Thoracic aorta (tissue), 2 donors: ENCODE results near the gene HARS2. TPM values are rescaled to one million over a fixed set of nuclear protein-coding genes. Genes with fewer than 3 reads are reported as not detected.
"Not testable (repeated sequence)": the region's sequence is repeated elsewhere in the genome, so short reads cannot be mapped to it uniquely, and the experiment has no call there.

Source experiments
- ATAC-seq: fragments of 150-250 bp; one replicate; pipeline ENCODE4 v1.8.0; 2017; ENCODE audit warnings: low read depth; ENCODE audit not compliant: insufficient number of reproducible peaks, low FRiP score
- DNase-seq: peaks from one replicate; pipeline ENCODE4 v3.0.0-alpha.2; 2020; ENCODE audit warnings: low spot score
- H3K27ac ChIP-seq, 2 donors: fragments of 200-600 bp; sonication (generic); 1 replicate in 1 of 2; 2 replicates in 1 of 2; pipeline ENCODE4 v1.5.1; 2016; ENCODE audit warnings: mild to moderate bottlenecking in 2 of 2, moderate library complexity in 2 of 2
- H3K27me3 ChIP-seq: fragments of 200-600 bp; sonication (generic); replicated peaks from 2 replicates; pipeline ENCODE4 v1.6.0; 2016; ENCODE audit warnings: mild to moderate bottlenecking; ENCODE audit not compliant: insufficient read depth
- H3K36me3 ChIP-seq: fragments of 200-600 bp; sonication (generic); one replicate; pipeline ENCODE4 v1.5.1; 2016
- H3K4me1 ChIP-seq, 2 donors: fragments of 200-600 bp; sonication (generic); 1 replicate in 1 of 2; 2 replicates in 1 of 2; pipeline versions ENCODE4 v1.5.1 to v1.6.0; 2016; ENCODE audit warnings: low read depth in 2 of 2, mild to moderate bottlenecking in 1 of 2; ENCODE audit not compliant: control insufficient read depth in 1 of 2
- H3K4me3 ChIP-seq: fragments of 200-600 bp; sonication (generic); 2 replicates; pipeline ENCODE4 v1.5.1; 2016; ENCODE audit warnings: mild to moderate bottlenecking
- H3K9me3 ChIP-seq: fragments of 200-600 bp; sonication (generic); 2 replicates; pipeline ENCODE4 v1.5.1; 2016
- total RNA-seq, 2 donors: library from RNA; depleted of rRNA; stranded (reverse); fragments of >200 nt; gene quantifications; one replicate each; pipeline versions ENCODE4 v1.1.0 to v1.2.3, GENCODE V29; 2016
- TF ChIP-seq, protein P1 (sequence below): fragments of 200-600 bp; sonication (generic); IDR thresholded peaks from one replicate; pipeline ENCODE4 v1.5.1; 2019; ENCODE audit warnings: antibody characterized with exemption

The HARS2 gene
- total RNA-seq, 2 donors from 2014 or later = 26.0 to 69.0 TPM

DNA sequence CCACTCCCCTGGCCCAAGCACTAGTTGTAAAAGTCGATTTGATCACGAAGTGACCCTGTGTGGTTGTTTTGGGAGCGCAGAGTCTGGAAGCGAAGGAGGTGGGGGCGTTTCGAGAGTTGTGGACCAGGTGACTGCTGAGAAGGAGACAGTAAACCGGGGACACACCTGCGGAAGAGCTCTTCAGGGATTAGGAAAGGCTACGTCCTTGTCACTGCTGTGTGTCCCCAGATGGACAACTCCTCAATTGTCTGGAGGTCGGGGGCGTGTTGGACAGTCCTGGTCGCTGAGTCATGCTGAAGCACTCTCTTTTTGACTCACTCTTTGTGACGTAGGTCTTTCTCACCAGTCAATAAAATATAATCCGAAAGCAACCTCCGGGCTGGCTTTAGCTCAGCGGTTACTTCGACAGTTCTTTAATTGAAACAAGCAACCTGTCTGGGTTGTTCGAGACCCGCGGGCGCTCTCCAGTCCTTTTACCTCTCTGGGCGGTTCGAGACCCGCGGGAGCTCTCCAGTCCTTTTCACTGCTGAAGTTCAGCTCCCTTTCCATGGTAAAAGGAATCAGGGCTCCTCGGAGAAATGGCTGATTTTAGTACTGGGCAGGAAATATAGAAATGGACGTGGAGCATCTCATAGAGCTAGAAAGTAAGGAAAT is 19.8 kb downstream of the HARS2 start:
- TF ChIP-seq, protein P1, sequence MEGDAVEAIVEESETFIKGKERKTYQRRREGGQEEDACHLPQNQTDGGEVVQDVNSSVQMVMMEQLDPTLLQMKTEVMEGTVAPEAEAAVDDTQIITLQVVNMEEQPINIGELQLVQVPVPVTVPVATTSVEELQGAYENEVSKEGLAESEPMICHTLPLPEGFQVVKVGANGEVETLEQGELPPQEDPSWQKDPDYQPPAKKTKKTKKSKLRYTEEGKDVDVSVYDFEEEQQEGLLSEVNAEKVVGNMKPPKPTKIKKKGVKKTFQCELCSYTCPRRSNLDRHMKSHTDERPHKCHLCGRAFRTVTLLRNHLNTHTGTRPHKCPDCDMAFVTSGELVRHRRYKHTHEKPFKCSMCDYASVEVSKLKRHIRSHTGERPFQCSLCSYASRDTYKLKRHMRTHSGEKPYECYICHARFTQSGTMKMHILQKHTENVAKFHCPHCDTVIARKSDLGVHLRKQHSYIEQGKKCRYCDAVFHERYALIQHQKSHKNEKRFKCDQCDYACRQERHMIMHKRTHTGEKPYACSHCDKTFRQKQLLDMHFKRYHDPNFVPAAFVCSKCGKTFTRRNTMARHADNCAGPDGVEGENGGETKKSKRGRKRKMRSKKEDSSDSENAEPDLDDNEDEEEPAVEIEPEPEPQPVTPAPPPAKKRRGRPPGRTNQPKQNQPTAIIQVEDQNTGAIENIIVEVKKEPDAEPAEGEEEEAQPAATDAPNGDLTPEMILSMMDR = no peak
- DNase-seq (peak; percentile 69), ATAC-seq (peak; percentile 98)
- H3K36me3 ChIP-seq = peaks cover 1% of the 10 kb centered on the region
- peaks cover 6 to 13% of the 10 kb centered on the region in 2 donors for H3K4me1 ChIP-seq
- peak overlapping the region; percentile 76 for H3K4me3 ChIP-seq
- no peaks in the 10 kb centered on the region for H3K9me3 ChIP-seq
- peak overlapping the region; percentile 91 for H3K27ac ChIP-seq
- H3K27me3 ChIP-seq = no peaks in the 10 kb centered on the region

DNA sequence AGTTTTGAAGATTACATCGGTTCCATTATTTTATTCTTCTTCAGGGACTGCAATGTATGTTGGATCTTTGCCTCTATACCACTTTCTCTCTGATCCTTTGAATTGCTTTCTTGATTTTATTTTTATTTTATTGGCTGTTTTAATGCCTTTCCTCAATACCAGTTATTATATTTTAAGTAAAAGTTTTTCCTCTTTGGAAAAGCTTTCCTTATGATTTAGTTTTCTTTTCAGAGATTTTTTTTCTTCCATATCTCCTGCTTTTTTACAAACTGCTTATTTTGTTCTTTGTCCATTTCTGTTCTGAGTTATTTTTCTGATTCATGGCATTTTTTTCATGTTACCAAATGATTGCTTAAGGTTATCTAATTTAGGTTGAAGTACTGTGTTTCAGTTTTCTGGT is 20.5 kb downstream of the HARS2 start:
- no peaks in the 10 kb centered on the region for H3K9me3 ChIP-seq
- no peaks in the 10 kb centered on the region for H3K27me3 ChIP-seq
- H3K36me3 ChIP-seq = no peaks in the 10 kb centered on the region
- no peak for ATAC-seq
- TF ChIP-seq, protein P1 = no peak
- peak overlapping the region; percentile 91 for H3K27ac ChIP-seq
- H3K4me3 ChIP-seq = peak overlapping the region; percentile 76
- DNase-seq = no peak
- H3K4me1 ChIP-seq = peaks cover 6 to 11% of the 10 kb centered on the region in 2 donors

DNA sequence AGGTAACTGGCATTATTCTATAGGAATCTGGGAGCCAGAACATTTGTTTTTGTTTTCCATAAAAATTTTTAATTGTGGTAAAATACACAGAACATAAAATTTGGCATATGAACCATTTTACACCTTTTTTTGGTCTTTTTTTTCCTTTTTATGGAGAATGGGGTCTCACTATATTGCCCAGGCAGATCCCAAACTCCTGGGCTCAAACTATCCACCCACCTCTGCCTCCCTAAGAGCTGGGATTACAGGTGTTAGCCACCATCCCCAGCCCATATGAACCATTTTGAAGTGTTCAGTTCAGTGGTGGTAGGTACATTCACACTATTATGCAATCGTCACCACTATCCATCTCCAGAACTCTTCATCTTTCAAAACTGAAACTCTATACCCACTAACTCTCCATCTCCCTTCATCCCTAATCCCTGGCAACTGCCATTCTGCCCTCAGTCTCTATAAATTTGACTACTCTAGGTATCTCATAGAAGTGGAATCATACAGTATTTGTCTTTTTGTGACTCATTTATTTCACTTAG is 22.4 kb downstream of the HARS2 start:
- TF ChIP-seq, protein P1 = no peak
- no peak for DNase-seq
- H3K9me3 ChIP-seq = no peaks in the 10 kb centered on the region
- no peak overlapping the region for H3K27ac ChIP-seq
- H3K27me3 ChIP-seq = no peaks in the 10 kb centered on the region
- H3K4me3 ChIP-seq = no peak overlapping the region
- peaks cover 6% of the 10 kb centered on the region in 2 donors for H3K4me1 ChIP-seq
- H3K36me3 ChIP-seq = no peaks in the 10 kb centered on the region
- no peak for ATAC-seq

DNA sequence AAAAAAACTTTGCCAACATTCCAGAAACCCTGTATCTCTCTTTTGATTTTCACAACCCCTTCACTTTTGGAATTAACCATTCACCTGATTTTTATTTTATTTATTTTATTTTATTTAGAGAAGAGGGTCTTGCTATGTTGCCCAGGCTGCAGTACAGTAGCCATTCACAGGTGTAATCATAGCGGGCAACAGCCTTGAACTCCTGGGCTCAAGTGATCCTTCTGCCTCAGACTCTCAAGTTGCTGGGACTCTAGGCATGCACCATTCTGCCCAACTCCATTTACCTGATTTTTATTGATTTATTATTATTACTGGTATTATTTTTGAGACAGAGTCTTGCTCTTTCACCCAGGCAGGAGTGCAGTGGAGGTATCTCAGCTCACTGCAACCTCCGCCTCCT is 25.0 kb downstream of the HARS2 start:
- not testable (repeated sequence) for H3K4me3 ChIP-seq, ATAC-seq, DNase-seq, H3K36me3 ChIP-seq, H3K4me1 ChIP-seq, H3K9me3 ChIP-seq, H3K27ac ChIP-seq, H3K27me3 ChIP-seq

DNA sequence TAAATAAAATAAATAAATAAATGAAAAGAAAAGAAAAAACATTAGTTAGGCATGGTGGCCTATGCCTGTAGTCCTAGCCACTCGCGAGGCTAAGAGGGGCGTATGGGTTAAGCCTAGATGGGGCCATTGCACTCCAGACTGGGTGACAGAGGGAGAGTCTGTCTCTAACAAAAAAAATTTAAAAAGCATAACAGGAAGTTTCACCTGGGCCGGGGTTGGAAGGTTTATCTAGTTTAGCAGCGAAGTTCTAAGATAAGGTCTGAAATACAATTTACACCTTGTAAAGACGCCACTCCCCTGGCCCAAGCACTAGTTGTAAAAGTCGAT is 27.0 kb downstream of the HARS2 start:
- H3K4me1 ChIP-seq = no peaks in the 10 kb centered on the region
- ATAC-seq = no peak
- H3K4me3 ChIP-seq = no peak overlapping the region
- peak overlapping the region in 1 of 2 donors; percentile 33 for H3K27ac ChIP-seq
- H3K9me3 ChIP-seq = no peaks in the 10 kb centered on the region
- H3K36me3 ChIP-seq = no peaks in the 10 kb centered on the region
- TF ChIP-seq, protein P1 = no peak
- DNase-seq = no peak
- no peaks in the 10 kb centered on the region for H3K27me3 ChIP-seq

DNA sequence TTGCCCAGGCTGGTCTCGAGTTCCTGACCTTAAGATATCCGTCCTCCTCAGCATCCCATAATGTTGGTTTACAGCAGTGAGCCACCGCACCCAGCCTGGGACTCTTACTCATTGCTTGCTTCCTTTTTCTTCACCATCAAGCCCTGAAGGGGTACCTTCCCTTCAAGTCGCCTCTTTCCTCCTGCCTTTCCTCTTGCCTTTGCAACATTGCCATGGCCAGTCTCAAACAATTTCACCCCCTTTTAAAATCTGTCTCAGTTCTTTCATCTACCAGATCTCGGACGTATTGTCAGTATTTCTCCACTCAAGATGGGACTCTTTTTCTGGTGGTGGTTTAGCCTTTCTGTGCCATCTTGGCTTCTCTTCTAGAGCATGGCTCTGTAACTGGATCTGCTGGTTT is 29.5 kb downstream of the HARS2 start:
- H3K36me3 ChIP-seq, H3K27ac ChIP-seq, DNase-seq, H3K4me3 ChIP-seq, H3K27me3 ChIP-seq, H3K4me1 ChIP-seq, H3K9me3 ChIP-seq, ATAC-seq: not testable (repeated sequence)

DNA sequence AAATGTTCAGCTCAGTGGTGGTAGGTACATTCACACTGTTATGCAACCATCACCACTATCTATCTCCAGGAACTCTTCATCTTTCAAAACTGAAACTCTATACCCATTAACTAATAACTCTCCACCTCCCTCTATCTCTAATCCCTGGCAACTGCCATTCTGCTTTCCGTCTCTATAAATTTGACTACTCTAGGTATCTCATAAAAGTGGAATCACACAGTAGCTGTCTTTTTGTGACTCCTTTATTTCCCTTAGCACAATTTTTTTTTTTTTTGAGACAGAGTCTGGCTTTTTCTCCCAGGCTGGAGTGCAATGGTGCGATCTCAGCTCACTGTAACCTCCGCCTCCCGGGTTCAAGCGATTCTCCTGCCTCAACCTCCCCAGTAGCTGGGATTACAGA is 30.1 kb downstream of the HARS2 start:
- H3K36me3 ChIP-seq, ATAC-seq, H3K27me3 ChIP-seq, H3K4me1 ChIP-seq, H3K9me3 ChIP-seq, DNase-seq, H3K27ac ChIP-seq, H3K4me3 ChIP-seq: not testable (repeated sequence)
